DOHH2 (cell line): ENCODE data around the gene BRINP2.

Experiments
- H3F3A ChIP-seq: fragments of 200-600 bp; sonication (generic), shearing (Covaris generic); 2 replicates; pipeline ENCODE4 v1.6.0; 2016; ENCODE audit warnings: antibody characterized with exemption, mild to moderate bottlenecking; ENCODE audit not compliant: control insufficient read depth, insufficient read depth
- H3K27ac ChIP-seq: fragments of 200-600 bp; sonication (generic); 2 replicates; pipeline ENCODE4 v1.5.1; 2014; ENCODE audit warnings: low read depth, mild to moderate bottlenecking, low read length, moderate library complexity
- H3K27me3 ChIP-seq: fragments of 200-600 bp; sonication (generic); 2 replicates; pipeline ENCODE4 v1.6.1; 2014; ENCODE audit warnings: mild to moderate bottlenecking, low read length, mixed read lengths; ENCODE audit not compliant: control insufficient read depth
- H3K36me3 ChIP-seq: fragments of 200-600 bp; sonication (generic); 2 replicates; pipeline ENCODE4 v1.6.1; 2014; ENCODE audit warnings: mild to moderate bottlenecking, low read length, moderate library complexity, mixed read lengths; ENCODE audit not compliant: control insufficient read depth
- H3K4me1 ChIP-seq: fragments of 200-600 bp; sonication (generic); 2 replicates; pipeline ENCODE4 v1.6.1; 2014; ENCODE audit warnings: mild to moderate bottlenecking, low read length, mixed read lengths; ENCODE audit not compliant: control insufficient read depth
- H3K4me2 ChIP-seq: fragments of 200-600 bp; sonication (generic); 2 replicates; pipeline ENCODE4 v1.6.0; 2014; ENCODE audit warnings: mild to moderate bottlenecking, low read length, moderate library complexity
- H3K4me3 ChIP-seq: fragments of 200-600 bp; sonication (generic); 2 replicates; pipeline ENCODE4 v1.5.1; 2014; ENCODE audit warnings: mild to moderate bottlenecking, low read length, mixed read lengths
- H3K79me2 ChIP-seq: fragments of 200-600 bp; sonication (generic); 2 replicates; pipeline ENCODE4 v1.6.1; 2014; ENCODE audit warnings: mild to moderate bottlenecking, low read length, mixed read lengths; ENCODE audit not compliant: control insufficient read depth
- H3K9me2 ChIP-seq: fragments of 200-600 bp; sonication (generic); replicated peaks from 2 replicates; pipeline ENCODE4 v1.6.1; 2014; ENCODE audit warnings: mild to moderate bottlenecking, low read length, mixed read lengths; ENCODE audit not compliant: control insufficient read depth
- H3K9me3 ChIP-seq: fragments of 200-600 bp; sonication (generic); 2 replicates; pipeline ENCODE4 v1.6.1; 2014; ENCODE audit warnings: antibody characterized with exemption, low read length, mixed read lengths; ENCODE audit not compliant: control insufficient read depth, insufficient read depth
- H4K20me1 ChIP-seq: fragments of 200-600 bp; sonication (generic); 2 replicates; pipeline ENCODE4 v1.6.0; 2014; ENCODE audit warnings: low read depth, mild to moderate bottlenecking, antibody characterized with exemption, low read length, moderate library complexity; ENCODE audit not compliant: control insufficient read depth, insufficient read depth
- EZH2phosphoT487 ChIP-seq: fragments of 200-600 bp; sonication (generic); IDR thresholded peaks from 2 replicates; pipeline ENCODE4 v1.6.1; 2017; ENCODE audit warnings: borderline replicate concordance, mild to moderate bottlenecking, antibody characterized with exemption, low read length, moderate library complexity, mixed read lengths
- TF ChIP-seq, protein P1 (sequence below): fragments of 200-600 bp; sonication (generic); IDR thresholded peaks from one replicate; pipeline ENCODE4 v1.5.1; 2014; ENCODE audit warnings: antibody characterized with exemption, mild to moderate bottlenecking, low read depth, low read length; ENCODE audit not compliant: poor library complexity, severe bottlenecking

BRINP2 gene

DNA sequence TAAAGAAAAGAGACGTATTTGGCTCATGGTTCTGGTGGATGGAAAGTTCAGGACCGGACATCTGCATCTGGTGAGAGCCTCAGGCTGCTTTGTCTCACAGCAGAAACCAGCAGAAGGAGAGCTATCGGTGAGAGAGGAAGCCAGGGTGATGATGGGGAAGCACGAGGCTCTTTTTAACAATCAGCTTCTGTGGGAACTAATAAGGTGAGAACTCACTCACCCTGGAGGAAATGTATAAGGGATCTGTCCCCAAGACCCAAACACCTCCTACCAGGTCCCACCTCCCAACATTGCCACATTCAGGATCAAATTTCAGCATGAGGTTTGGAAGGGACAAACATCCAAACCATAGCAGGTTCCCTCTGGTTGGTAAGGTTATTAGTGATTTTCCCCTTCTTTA, 39.0 kb upstream of the BRINP2 start:
- Histone ChIP-seq H4K20me1 (no peaks in the 10 kb centered on the region), H3K9me3 (no peaks in the 10 kb centered on the region), H3K27me3 (no peaks in the 10 kb centered on the region), H3F3A (no peaks in the 10 kb centered on the region), H3K9me2 (no peaks in the 10 kb centered on the region), H3K27ac (no peak overlapping the region), H3K36me3 (no peaks in the 10 kb centered on the region), H3K4me2 (no peak overlapping the region), H3K79me2 (no peaks in the 10 kb centered on the region), H3K4me1 (no peaks in the 10 kb centered on the region), H3K4me3 (no peak overlapping the region)
- TF ChIP-seq, protein P1, sequence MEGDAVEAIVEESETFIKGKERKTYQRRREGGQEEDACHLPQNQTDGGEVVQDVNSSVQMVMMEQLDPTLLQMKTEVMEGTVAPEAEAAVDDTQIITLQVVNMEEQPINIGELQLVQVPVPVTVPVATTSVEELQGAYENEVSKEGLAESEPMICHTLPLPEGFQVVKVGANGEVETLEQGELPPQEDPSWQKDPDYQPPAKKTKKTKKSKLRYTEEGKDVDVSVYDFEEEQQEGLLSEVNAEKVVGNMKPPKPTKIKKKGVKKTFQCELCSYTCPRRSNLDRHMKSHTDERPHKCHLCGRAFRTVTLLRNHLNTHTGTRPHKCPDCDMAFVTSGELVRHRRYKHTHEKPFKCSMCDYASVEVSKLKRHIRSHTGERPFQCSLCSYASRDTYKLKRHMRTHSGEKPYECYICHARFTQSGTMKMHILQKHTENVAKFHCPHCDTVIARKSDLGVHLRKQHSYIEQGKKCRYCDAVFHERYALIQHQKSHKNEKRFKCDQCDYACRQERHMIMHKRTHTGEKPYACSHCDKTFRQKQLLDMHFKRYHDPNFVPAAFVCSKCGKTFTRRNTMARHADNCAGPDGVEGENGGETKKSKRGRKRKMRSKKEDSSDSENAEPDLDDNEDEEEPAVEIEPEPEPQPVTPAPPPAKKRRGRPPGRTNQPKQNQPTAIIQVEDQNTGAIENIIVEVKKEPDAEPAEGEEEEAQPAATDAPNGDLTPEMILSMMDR, result no peak
- no peak for TF ChIP-seq EZH2phosphoT487

DNA sequence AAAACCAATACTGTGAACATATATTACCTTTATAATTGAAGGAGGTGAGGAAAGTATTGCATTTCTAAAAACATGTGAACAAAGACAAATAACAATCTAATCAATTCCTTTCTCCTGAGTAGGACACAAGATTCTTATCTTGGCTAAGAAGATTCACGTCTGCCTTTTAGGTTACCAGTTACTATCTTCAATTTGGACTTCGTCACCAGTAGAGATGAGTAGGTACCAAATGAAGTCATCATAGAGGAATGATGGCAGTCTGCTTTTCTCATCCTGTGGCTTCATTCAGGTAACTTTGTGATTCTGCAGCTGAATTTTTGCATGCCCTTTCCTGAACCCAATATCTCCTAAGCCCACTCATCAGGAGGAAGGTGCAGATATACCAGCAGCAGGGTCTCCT, 38.6 kb upstream of the BRINP2 start:
- no peaks in the 10 kb centered on the region for H4K20me1 ChIP-seq
- H3K27me3 ChIP-seq, result no peaks in the 10 kb centered on the region
- no peak overlapping the region for H3K27ac ChIP-seq
- H3K9me2 ChIP-seq, result no peaks in the 10 kb centered on the region
- no peaks in the 10 kb centered on the region for H3K36me3 ChIP-seq
- no peaks in the 10 kb centered on the region for H3F3A ChIP-seq
- H3K4me2 ChIP-seq, result no peak overlapping the region
- H3K9me3 ChIP-seq, result no peaks in the 10 kb centered on the region
- H3K79me2 ChIP-seq, result no peaks in the 10 kb centered on the region
- TF ChIP-seq, protein P1, result no peak
- TF ChIP-seq EZH2phosphoT487, result no peak
- no peaks in the 10 kb centered on the region for H3K4me1 ChIP-seq
- no peak overlapping the region for H3K4me3 ChIP-seq

DNA sequence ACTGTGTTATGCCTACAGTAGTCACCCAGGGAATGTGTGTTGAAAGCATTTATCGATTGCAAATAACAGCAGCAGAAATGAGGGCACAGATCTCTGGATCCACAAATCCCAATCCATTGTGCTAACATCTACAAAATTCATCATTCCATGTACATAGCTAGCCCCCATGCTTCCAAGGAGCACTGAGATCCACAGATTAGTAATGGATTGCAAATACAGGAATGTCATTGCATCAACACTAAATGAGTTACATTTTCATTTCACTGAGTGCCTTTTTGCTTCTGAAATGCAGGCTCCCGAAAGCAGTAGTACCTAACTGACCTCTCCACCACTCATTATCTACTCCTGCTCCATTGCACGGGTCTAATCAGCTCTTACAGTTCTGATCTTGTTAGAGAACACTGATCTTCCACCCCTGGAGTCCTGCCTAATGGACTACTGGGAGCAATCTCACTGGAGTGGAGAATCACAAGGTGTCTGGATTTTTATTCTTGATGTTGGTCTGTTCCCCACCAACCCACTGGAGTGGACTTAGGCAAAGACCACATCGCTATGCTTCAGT, 36.7 kb upstream of the BRINP2 start:
- no peaks in the 10 kb centered on the region for H3K27me3 ChIP-seq
- H3K4me3 ChIP-seq, result no peak overlapping the region
- H3K79me2 ChIP-seq, result no peaks in the 10 kb centered on the region
- H3K9me3 ChIP-seq, result no peaks in the 10 kb centered on the region
- H3K4me1 ChIP-seq, result no peaks in the 10 kb centered on the region
- no peaks in the 10 kb centered on the region for H3F3A ChIP-seq
- no peaks in the 10 kb centered on the region for H3K9me2 ChIP-seq
- H3K36me3 ChIP-seq, result no peaks in the 10 kb centered on the region
- no peak overlapping the region for H3K27ac ChIP-seq
- no peaks in the 10 kb centered on the region for H4K20me1 ChIP-seq
- TF ChIP-seq EZH2phosphoT487, result no peak
- TF ChIP-seq, protein P1, result no peak
- no peak overlapping the region for H3K4me2 ChIP-seq
